GM12891 (cell line): ENCODE data around the gene DHX34.

Source experiments
- PAX5 ChIP-seq: IDR thresholded peaks from 2 replicates; pipeline ENCODE4 v1.6.1; 2011; ENCODE audit warnings: low read length, moderate library complexity, mild to moderate bottlenecking; ENCODE audit not compliant: insufficient read depth, severe bottlenecking
- POLR2A ChIP-seq: IDR thresholded peaks from 2 replicates; pipeline ENCODE4 v1.6.1; 2011; ENCODE audit warnings: low read depth, low read length, control low read depth
- POLR2AphosphoS5 ChIP-seq: IDR thresholded peaks from 2 replicates; pipeline ENCODE4 v1.6.1; 2011; ENCODE audit warnings: low read depth, low read length, control low read depth
- TAF1 ChIP-seq: IDR thresholded peaks from 2 replicates; pipeline ENCODE4 v1.6.1; 2011; ENCODE audit warnings: low read depth, low read length, control low read depth

DNA sequence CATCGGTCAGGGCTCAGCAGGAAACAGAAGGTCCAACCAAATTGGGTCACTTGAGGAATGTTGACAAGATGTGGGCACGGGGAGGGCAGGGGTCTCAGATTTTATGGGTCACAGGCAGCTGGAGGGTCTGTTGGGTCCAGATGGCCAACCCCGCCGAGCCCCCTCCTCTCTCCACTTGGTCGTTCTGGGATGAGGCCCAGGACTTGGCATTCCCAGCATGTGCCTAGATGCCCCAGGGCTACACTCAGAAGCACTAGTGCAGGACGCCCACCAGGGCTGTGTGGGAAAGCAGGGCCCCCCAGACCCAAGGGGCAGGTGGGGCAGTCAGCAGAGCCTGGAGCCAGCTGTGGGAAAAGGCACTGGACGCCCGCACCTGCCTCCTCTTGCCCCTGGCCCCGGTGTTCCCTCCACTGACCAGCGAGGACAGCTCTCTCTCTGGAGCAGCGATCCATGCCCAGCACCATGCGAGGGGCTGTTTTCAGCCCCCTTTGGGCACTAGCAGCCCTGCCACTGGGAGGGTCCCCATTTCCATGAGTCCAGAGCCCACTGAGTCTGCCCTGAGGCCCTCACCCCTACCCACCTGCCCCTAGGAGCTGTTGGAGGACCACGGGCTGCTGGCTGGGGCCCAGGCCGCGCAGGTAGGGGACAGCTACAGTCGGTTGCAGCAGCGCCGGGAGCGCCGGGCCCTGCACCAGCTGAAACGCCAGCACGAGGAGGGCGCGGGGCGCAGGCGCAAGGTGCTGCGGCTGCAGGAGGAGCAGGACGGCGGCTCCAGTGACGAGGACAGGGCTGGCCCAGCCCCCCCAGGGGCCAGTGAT lies 26.0 kb downstream of the DHX34 start:
- TF ChIP-seq POLR2A (no peak), PAX5 (no peak), TAF1 (no peak), POLR2AphosphoS5 (no peak)
